Fibroblast of villous mesenchyme (primary cell): ENCODE measurements around the gene OR2F1. TPM values are rescaled to one million over a fixed set of nuclear protein-coding genes. Genes with fewer than 3 reads are reported as not detected.

Source experiments
- DNase-seq: peaks from one replicate; pipeline ENCODE4 v3.0.0-alpha.2; 2010; ENCODE audit warnings: low read depth
- H3K4me3 ChIP-seq: 2 replicates; pipeline ENCODE4 v1.5.1; 2011; ENCODE audit warnings: low read depth, mild to moderate bottlenecking, low read length
- CTCF ChIP-seq: IDR thresholded peaks from 2 replicates; pipeline ENCODE4 v1.5.1; 2012; ENCODE audit warnings: low read depth, mild to moderate bottlenecking, low read length; ENCODE audit not compliant: insufficient read depth
- total RNA-seq: library from RNA; depleted of rRNA; stranded (reverse); fragments of >200 nt; gene quantifications from 2 replicates; pipeline ENCODE4 v1.2.3, GENCODE V29; 2012

Gene OR2F1
- total RNA-seq, 1 donor: not detected

- no peak for TF ChIP-seq CTCF
- no peak overlapping the region for H3K4me3 ChIP-seq
- DNase-seq: no peak
Observed at GRCh38 chr7:143953421-143953820, 1.2 kb upstream of the OR2F1 start.

GRCh38 chr7:143954135-143954534 is 509 bp upstream of the OR2F1 start:
- DNase-seq: peak; percentile 38
- TF ChIP-seq CTCF: no peak
- no peak overlapping the region for H3K4me3 ChIP-seq

GRCh38 chr7:143958781-143959180 is 4.1 kb downstream of the OR2F1 start:
- H3K4me3 ChIP-seq: no peak overlapping the region
- no peak for TF ChIP-seq CTCF
- DNase-seq: peak; percentile 26

- H3K4me3 ChIP-seq: no peak overlapping the region
- DNase-seq: no peak
- no peak for TF ChIP-seq CTCF
Observed at GRCh38 chr7:143960813-143961610, 6.4 kb downstream of the OR2F1 start.

- TF ChIP-seq CTCF: no peak
- H3K4me3 ChIP-seq: no peak overlapping the region
Observed at GRCh38 chr7:143965280-143965679, 10.6 kb downstream of the OR2F1 start.

GRCh38 chr7:143967398-143967797 is 12.8 kb downstream of the OR2F1 start:
- no peak for DNase-seq
- TF ChIP-seq CTCF: no peak
- no peak overlapping the region for H3K4me3 ChIP-seq

More at GRCh38 chr7:143965280-143965679, 10.6 kb downstream of the OR2F1 start:
- peak; percentile 33 for DNase-seq
